Pancreas (tissue), 10 donors: Measurements from ENCODE around the gene U2SURP. TPM values are rescaled to one million over a fixed set of nuclear protein-coding genes. Genes with fewer than 3 reads are reported as not detected.
"Not testable (repeated sequence)": the region's sequence is repeated elsewhere in the genome, so short reads cannot be mapped to it uniquely, and the experiment has no call there.

Experiments
- ATAC-seq, 4 donors: fragments of 200-7000 bp; cut with Tn5 transposase; one replicate each; pipeline versions ENCODE4 v1.8.0 to v1.9.1; 2020; ENCODE audit warnings: mild to moderate bottlenecking in 4 of 4, moderate library complexity in 4 of 4
- DNase-seq, 6 donors: peaks; one replicate each; pipeline ENCODE4 v3.0.0-alpha.2; 2020
- FAIRE-seq: peaks from 2 replicates; lab custom pipeline; 2012; peaks lifted over from hg19 to GRCh38; lab: Jason Lieb, UNC
- H3K27ac ChIP-seq, 4 donors: fragments of 200-600 bp; sonication (generic); 1 replicate in 3 of 4; 2 replicates in 1 of 4; pipeline versions ENCODE4 v1.5.0 to v1.8.0; 2020
- H3K27me3 ChIP-seq, 4 donors: fragments of 200-600 bp; one replicate each; pipeline ENCODE4 v1.8.0; 2021
- H3K36me3 ChIP-seq, 3 donors: fragments of 200-600 bp; sonication (generic) in 1 of 3; one replicate each; pipeline versions ENCODE4 v1.5.0 to v1.8.0; 2020 to 2021
- H3K4me1 ChIP-seq, 3 donors: fragments of 200-600 bp; one replicate each; pipeline ENCODE4 v1.8.0; 2021
- H3K4me3 ChIP-seq, 4 donors: fragments of 200-600 bp; sonication (generic) in 2 of 4; one replicate each; pipeline versions ENCODE4 v1.5.0 to v1.8.0; 2020 to 2021
- H3K9me3 ChIP-seq, 4 donors: fragments of 200-600 bp; one replicate each; pipeline ENCODE4 v1.8.0; 2021
- CTCF ChIP-seq, 4 donors: fragments of 200-600 bp; sonication (generic) in 3 of 4; IDR thresholded peaks; one replicate each; pipeline versions ENCODE4 v1.5.0 to v1.8.0; 2021; ENCODE audit warnings: antibody characterized with exemption in 4 of 4
- WGBS, 2 donors: extraction: QIAGEN DNeasy Blood & Tissue Kit; methylation state at CpG; one replicate each; pipeline ENCODE4 v1.1.7; 2013; 5-methylcytosine and 5-hydroxymethylcytosine counted together
- intact Hi-C, 3 donors: fragments of 100-400 bp; cut with DNase I; formaldehyde crosslinking; loops; one replicate each; pipeline versions ENCODE4 v1.11.1 to v1.14.2; 2022
- polyA plus RNA-seq, 2 donors: library from polyadenylated mRNA; stranded (reverse); fragments of 200-250 nt; gene quantifications; one replicate each; pipeline ENCODE4 v1.2.3, GENCODE V29; 2013
- total RNA-seq, 6 donors: library from RNA; stranded (reverse); fragmentation: NEBNext Ultra II Directional in 4 of 6; extraction: Animal tissue kit (Norgen Biotek cat#: 25700) in 4 of 6; gene quantifications; one replicate each; pipeline versions ENCODE4 v1.2.1 to v1.2.4, GENCODE V29; 2021 to 2023
- donor health status: healthy with polysubstance abuse.
- donor health status: DM: no; HTN: no; CAD: no; lungs with moderate emphysema.
- donor health status: DM: no; HTN: no; CAD: no.
- donor health status: control.
- donor health status: control.
- donor health status: Bipolar disorder and iron deficiency.
- donor health status: DM: yes; HTN: yes; CAD: no.
- donor health status: DM: no; HTN: no; CAD: no.
- donor health status: DM: no; HTN: no; CAD: no.
- donor health status: DM: yes; HTN: yes; CAD: no.

Gene U2SURP
- total and polyA plus RNA-seq, 8 donors, result 19.9 to 48.2 (median 35.1) TPM

GRCh38 chr3:143037867-143038266 lies 36.5 kb downstream of the U2SURP start:
- intact Hi-C loops, result no loop called here
- WGBS, 2 donors, result 86 to 93% methylated on average over 2 of the region's 2 CpGs

GRCh38 chr3:143040261-143040879 lies 39.0 kb downstream of the U2SURP start:
- peak; percentile 53 for FAIRE-seq
- ATAC-seq, result peak in 3 of 4 donors; percentile 44 to 66 (median 47)
- peaks cover 0 to 31% (median 7%) of the 10 kb centered on the region in 3 donors for H3K36me3 ChIP-seq

More at GRCh38 chr3:143037867-143038266, 36.5 kb downstream of the U2SURP start:
- H3K36me3 ChIP-seq, result peaks cover 0 to 24% (median 8%) of the 10 kb centered on the region in 3 donors
- TF ChIP-seq CTCF (IDR thresholded peaks at IDR 0.05), result no peak
- no peak overlapping the region for H3K27ac ChIP-seq
- ATAC-seq (no peak), FAIRE-seq (no peak), DNase-seq (no peak)
- H3K9me3 ChIP-seq, result no peaks in the 10 kb centered on the region
- no peak overlapping the region for H3K4me3 ChIP-seq
- H3K27me3 ChIP-seq, result no peaks in the 10 kb centered on the region
- no peaks in the 10 kb centered on the region for H3K4me1 ChIP-seq

GRCh38 chr3:143041903-143042302 lies 40.5 kb downstream of the U2SURP start:
- DNase-seq (no peak), FAIRE-seq (no peak), ATAC-seq (no peak)
- Histone ChIP-seq H3K27me3 (no peaks in the 10 kb centered on the region), H3K9me3 (no peaks in the 10 kb centered on the region), H3K4me3 (no peak overlapping the region), H3K36me3 (peaks cover 0 to 31% (median 7%) of the 10 kb centered on the region in 3 donors), H3K4me1 (no peaks in the 10 kb centered on the region), H3K27ac (no peak overlapping the region)
- no peak for TF ChIP-seq CTCF (IDR thresholded peaks at IDR 0.05)
- intact Hi-C loops, result no loop called here
- WGBS, 2 donors, result 86 to 97% methylated on average over 1 of the region's 1 CpG

More at GRCh38 chr3:143040261-143040879, 39.0 kb downstream of the U2SURP start:
- Histone ChIP-seq H3K27me3 (no peaks in the 10 kb centered on the region), H3K27ac (no peak overlapping the region), H3K9me3 (no peaks in the 10 kb centered on the region), H3K4me1 (no peaks in the 10 kb centered on the region), H3K4me3 (no peak overlapping the region)
- TF ChIP-seq CTCF (IDR thresholded peaks at IDR 0.05), result peak in 2 of 4 donors; percentile 16 to 20
- DNase-seq, result no peak
- 46 to 48% methylated on average over 3 of the region's 3 CpGs for WGBS, 2 donors
- intact Hi-C loops, result no loop called here

- Histone ChIP-seq H3K4me3 (no peak overlapping the region), H3K27ac (no peak overlapping the region), H3K4me1 (no peaks in the 10 kb centered on the region), H3K36me3 (peaks cover 0 to 22% (median 4%) of the 10 kb centered on the region in 3 donors), H3K27me3 (no peaks in the 10 kb centered on the region), H3K9me3 (no peaks in the 10 kb centered on the region)
- no peak for TF ChIP-seq CTCF (IDR thresholded peaks at IDR 0.05)
- ATAC-seq, result no peak
- no peak for FAIRE-seq
- DNase-seq, result no peak
- WGBS, 2 donors, result 81 to 90% methylated on average over 2 of the region's 2 CpGs
- intact Hi-C loops, result no loop called here
Measured at GRCh38 chr3:143045639-143046038, 44.3 kb downstream of the U2SURP start.

GRCh38 chr3:143046075-143046474 lies 44.7 kb downstream of the U2SURP start:
- H3K27ac ChIP-seq, DNase-seq, H3K4me3 ChIP-seq, ATAC-seq, H3K9me3 ChIP-seq, FAIRE-seq, H3K27me3 ChIP-seq, intact Hi-C loops, H3K4me1 ChIP-seq: not testable (repeated sequence)
- H3K36me3 ChIP-seq, result peaks cover 0 to 26% (median 4%) of the 10 kb centered on the region in 3 donors
- WGBS, 2 donors, result 94 to 99% methylated on average over 3 to 5 of the region's 5 CpGs
